GM18873 (cell line): Measurements from ENCODE around the gene AFF1.

Experiments
- ATAC-seq: cut with Tn5 transposase; IDR thresholded peaks from one replicate; pipeline ENCODE4 v1.9.1; 2021; ENCODE audit warnings: mild to moderate bottlenecking, moderate library complexity, moderate number of reproducible peaks; ENCODE audit not compliant: unreplicated experiment, low FRiP score

AFF1 gene

DNA sequence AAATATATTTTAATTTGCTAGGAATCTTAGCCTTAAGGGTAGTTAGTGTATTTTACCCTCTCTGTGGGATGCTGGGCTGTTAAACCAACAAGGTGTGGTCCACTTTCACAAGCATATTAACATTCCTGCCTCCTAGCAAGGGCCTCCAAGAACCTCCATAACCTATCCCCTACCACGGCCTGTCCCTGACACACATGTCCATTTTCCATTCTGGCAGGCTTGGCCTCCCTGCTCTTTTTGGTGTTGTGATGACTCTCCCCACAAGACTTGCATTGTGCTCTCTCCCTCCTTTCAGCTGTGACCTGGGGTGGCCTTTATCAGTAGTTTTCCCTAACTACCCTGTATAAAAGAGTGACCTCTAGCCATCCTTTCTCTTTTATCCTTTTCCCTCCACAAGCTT, 165.4 kb downstream of the AFF1 start:
- ATAC-seq = no peak

DNA sequence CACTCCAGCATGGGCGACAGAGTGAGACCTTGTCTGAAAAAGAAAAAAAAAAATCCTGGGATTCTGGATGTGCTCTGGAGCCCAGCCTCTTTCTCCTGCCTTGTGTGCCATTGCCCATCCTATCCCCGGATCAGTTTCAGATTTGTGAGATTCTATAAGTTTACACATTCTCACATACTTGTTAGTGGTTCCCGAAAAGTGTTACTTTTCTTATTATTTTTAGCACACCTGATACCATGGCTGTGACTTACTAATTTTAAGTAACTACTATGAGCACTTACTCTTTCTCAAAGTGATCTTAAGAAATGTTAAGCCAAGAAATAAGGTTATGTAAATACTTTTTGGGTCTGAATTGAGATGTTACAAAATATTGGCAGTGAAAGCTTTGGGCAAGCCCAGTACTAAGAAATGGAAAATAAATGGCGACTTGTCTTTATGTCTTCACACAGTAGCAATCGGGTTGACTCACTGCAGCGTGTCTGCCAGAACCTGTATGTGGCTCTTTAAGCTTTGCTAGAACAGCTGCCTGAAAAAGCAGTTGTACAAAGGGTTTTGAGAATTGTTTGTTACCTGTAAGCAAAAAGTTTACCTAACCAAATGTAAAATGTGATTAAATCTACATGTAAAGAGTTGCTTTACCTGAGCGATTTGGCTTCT, 166.9 kb downstream of the AFF1 start:
- no peak for ATAC-seq

DNA sequence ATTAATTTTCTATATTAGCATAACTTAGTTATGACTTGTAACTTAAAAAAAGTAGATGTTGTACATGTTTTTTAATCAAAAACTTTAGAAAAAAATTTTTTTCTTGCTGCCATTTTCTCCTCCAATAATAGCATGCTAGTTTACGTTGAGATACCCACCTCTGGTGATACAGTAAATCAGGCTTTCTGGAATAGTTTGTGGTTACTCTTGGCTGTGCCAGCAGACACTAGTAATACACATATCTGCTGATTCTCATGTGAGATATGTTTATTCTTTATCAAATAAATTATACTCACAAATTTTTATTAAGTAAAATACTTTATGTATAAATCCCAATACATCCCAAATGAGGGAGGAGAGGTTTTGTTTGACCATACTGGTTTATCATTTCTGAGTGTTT, 168.3 kb downstream of the AFF1 start:
- no peak for ATAC-seq

DNA sequence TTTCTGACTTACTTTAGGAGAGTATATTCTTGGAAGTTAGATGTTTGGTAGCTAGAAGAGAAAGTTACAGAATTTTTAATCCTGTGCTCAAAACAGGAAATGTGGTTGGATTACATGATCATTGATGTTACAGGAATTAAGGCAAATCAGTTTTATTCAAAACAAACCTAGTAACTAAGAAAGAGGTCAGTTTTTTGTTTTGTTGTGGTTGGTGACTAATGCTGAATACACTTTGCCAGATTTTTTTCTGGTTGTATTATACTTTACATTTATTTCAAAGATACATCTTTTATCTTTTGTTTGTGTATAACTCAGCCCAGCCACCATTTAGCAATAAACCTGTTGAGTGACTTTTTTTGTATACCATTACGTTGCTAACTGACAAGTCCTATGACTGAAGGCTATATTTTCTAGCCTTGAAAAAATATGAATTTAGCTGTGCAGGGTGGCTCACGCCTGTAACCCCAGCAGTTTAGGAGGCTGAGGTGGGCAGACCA, 168.9 kb downstream of the AFF1 start:
- no peak for ATAC-seq

DNA sequence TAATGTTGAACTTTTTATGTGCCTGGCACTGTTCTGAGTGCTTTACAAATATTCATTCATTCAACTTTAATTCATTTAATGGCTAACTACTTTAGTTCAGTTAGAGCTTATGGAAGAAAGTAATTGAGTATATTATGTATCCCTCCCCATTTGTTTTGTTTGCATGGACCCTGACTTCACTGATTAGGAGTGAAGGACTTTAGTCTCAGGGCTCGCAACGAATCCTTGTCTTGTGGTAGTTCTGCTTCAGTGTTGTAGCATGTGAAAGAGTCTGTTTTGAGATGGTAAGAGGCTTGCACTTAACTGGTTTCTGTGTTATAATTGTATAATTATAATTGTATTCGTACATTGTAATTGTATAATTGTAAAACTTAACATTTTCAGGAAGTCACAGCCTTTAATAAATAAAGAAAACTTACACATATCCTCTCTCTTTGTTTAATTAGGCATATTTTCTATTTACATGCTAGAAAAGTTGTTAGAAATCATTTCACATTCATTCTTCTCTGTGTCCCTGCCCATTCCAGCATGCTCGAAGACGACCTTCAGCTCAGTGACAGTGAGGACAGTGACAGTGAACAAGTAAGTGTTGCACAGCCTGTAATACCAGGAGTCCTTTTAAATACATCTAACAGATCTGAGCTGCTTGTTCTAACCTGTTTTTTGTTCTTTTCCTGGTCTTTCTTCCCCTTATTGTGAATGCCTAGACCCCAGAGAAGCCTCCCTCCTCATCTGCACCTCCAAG, 170.5 kb downstream of the AFF1 start:
- ATAC-seq = no peak

DNA sequence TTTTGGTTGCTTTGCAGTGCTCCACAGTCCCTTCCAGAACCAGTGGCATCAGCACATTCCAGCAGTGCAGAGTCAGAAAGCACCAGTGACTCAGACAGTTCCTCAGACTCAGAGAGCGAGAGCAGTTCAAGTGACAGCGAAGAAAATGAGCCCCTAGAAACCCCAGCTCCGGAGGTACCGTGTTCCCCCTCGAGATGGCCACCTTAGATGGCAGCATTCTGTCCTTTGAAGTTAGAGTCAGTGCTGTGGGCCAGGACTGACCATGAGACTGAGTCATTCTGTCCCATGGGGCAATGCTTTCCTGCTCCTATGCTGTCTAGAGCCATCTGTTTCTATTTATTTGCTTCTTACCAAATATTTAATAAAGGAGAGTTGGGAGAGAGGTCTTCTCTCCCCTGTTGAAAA, 173.3 kb downstream of the AFF1 start:
- ATAC-seq = no peak

DNA sequence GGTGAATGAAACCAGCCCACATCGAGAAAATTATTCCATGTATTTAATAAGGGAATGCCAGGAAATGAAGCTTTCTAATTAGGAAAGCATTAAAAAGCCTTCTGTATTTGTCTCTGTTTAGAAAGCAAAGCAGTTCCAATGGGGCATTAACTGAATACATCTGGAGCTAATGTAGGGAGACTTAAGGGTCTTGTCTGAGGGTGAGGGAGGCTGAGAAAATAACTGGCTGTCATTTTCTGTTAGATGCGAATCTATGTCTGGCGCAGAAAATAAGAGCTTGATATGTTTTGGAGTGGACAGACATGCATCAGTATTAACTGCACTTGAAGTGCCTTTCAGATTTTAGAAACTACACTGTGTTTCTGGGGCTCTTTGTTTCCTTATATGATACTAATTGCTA, 174.3 kb downstream of the AFF1 start:
- ATAC-seq = no peak

DNA sequence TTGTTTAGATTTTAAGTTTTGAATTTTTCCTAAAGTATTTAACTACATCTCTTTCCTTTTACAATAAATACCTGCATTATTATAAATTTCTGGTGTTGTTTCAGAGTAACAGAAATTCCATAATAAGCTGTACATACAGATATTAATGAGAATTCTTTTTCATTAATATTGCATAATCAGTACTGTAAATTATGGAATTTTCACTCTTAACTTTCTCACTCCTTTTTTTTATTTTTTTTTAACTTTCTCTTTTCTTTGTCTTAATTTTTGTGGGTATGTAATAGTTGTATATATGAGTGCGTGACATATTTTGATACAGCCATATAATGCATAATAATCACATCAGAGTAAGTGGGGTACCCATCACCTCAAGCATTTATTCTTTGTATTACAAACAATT, 175.1 kb downstream of the AFF1 start:
- ATAC-seq = no peak

DNA sequence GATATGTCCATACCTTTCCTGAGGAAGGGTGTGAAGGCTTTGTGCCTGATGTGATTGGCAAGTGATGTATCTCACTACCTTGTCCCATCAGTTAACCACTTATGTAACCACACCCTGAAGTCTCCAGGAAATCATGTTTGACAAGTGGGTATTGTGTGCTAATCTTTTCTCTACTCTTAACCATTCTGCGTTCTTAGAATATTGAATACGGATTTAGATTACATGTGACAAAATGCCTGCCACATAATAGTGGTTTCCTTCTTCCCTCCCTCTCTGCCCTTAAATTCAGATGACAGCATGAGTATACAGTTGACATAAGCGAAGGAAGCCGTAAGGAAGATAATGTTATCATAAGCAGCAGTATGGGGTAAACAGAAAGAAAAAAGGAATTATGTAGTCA, 177.3 kb downstream of the AFF1 start:
- no peak for ATAC-seq

DNA sequence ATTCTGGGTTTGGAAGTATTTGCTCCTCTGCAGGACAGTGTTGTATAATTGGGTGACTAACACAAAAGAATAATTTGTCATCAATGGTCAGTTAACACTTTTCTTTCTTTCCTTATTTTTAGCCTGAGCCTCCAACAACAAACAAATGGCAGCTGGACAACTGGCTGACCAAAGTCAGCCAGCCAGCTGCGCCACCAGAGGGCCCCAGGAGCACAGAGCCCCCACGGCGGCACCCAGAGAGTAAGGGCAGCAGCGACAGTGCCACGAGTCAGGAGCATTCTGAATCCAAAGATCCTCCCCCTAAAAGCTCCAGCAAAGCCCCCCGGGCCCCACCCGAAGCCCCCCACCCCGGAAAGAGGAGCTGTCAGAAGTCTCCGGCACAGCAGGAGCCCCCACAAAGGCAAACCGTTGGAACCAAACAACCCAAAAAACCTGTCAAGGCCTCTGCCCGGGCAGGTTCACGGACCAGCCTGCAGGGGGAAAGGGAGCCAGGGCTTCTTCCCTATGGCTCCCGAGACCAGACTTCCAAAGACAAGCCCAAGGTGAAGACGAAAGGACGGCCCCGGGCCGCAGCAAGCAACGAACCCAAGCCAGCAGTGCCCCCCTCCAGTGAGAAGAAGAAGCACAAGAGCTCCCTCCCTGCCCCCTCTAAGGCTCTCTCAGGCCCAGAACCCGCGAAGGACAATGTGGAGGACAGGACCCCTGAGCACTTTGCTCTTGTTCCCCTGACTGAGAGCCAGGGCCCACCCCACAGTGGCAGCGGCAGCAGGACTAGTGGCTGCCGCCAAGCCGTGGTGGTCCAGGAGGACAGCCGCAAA, 179.6 kb downstream of the AFF1 start:
- ATAC-seq = no peak

DNA sequence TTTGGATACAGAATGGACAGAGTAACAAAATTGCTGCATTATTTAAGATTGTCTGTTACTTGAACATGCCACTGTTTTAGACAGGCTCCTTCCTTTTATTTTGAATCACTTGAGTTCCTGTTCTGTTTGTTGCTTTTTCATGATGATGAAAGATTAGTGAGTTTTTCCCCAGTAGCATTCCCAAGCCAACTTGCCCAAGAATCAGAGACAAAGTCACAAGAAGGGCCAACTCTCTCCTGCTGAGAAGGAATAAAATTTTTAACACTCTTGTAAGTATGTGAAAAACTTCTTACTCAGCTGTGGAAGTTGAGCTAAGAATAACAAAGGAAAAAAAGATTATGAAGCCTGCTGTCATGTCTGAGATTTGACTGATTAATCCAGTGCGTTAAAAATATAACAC, 181.4 kb downstream of the AFF1 start:
- ATAC-seq = no peak

DNA sequence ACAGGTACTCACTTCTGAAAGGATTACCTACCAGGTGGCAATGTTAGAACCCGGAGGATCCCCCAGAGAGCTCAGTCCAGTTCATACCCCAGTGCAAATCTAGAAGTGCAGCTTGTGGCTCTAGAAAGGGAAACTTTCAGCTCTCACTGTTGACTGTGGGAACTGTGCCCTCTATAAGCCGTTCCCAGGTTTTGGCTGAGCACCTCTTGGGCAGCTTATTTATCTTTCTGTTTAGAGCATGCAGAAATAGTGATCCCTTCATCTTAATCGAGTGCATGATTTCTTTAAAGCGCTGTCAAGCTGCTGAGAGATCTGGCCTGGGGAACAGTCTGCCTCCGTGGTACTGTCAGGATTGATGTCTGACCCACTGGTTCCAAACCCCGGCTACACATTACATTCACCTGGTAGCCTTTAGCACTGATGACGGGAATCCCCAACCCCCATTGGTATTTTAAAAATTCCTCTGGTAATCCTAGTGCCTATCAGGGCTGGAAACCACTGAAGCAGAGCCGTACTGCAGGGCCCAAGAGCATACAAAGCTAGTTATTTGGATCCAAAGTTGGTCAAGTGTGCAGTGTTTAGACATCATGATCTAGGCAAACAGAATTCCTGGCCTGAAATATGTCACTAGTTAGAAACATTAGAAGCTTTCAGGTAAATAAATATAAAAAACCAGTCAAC, 182.4 kb downstream of the AFF1 start:
- ATAC-seq = no peak

DNA sequence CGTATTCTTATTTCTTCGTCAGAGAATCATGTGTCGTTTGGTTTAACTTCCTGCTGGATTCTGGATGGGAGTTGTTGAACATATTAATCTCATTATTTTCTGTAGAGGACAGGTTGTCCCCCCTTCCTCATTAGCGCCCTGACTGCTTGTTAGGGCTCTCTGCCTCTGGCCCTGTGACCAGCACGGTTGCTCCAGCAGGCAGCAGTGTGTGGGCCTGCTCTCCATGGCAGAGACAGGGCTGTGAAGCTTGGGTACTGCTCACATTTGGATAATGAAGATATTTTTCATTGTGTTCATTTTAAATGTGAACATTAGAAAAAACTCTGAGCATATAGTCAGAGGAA, 182.9 kb downstream of the AFF1 start:
- ATAC-seq = no peak

DNA sequence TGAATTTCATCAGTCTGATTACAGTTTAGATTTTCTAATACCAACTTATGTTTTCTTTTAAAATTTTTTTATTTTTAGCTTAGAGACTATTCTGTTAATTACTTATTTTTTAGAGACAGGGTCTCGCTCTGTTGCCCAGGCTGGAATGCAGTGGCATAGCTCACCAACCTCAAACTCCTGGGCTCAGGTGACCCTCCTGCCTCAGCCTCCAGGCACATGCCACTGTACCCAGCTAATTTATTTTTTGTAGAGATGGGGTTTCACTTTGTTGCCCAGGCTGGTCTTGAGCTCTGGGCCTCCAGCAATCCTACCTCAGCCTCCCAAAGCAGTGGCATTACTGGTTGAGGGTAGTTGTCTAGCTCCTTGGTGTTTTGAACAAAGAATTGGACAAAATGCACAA, 183.6 kb downstream of the AFF1 start:
- no peak for ATAC-seq

DNA sequence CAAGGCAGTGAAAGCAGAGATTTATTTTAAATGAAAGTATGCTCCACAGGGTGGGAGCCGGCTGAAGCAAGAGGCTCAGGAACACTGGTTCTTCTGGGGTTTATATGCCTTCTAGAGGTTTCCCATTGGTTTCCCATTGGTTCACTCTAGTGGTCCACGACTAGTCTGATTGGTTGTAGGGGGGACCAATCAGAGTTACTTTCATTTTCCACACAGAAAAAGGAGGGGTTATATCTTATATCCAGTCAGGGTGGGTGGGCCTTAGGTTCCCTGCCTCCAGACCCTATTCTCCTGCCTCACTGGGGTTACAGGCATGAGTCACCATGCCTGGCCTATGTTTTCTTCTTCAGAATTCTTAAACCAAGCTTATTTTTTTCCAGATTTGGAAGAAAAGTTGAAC, 184.0 kb downstream of the AFF1 start:
- ATAC-seq = no peak

DNA sequence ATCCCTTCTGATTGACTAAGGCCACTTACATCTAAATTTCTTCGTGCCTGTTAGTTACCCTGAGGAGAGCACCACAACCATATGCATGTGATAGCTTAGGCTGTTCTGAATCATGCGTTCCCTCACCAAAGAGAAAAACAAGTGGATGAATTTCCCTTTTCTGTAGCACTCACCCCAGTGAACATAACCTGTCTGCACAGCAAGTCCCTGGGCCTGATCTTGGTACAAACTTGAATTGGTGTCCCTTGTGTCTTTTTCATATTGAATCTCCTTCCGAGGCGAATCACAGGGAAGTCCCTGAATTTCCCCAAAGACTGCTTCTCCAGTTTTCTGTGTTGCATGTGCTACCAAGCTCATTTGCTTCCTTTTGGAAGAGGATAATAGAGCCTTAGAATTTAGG, 185.2 kb downstream of the AFF1 start:
- ATAC-seq = peak; percentile 50

DNA sequence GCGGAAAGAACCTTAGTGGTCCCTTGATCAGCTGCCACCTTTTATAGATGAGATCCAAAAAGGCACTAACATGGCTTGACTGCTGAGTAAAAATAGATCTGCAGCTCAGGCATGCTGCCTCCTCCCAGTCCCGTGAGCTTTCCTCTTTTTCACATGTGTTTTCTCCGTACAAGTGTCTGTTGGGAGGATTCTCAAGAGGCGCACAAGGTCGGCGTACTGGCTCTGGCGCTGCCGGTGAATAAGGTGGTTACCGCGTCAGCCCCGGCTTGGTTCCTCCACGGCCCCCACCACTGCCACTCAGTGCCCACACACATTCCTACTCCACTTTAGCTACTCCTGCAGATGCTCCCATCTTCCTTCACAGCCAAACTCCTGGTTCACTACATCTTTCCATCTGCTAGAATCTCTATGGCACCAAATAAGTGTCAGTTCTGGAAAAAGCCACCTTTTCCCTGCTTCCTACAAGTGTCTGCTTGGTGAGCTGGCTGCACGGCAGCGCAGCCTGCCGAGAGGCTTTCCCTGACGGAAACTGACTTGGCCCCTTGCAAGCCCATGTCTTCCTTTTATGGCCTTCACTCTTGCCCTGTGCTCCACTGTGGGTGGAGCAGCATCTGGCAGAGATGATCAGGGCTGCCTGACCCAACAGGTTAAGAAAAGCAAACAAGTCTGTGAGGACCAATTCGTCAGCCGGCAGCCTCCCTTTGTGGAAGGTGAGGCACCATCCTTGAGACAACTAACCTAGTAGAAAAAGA, 185.8 kb downstream of the AFF1 start:
- ATAC-seq = no peak

DNA sequence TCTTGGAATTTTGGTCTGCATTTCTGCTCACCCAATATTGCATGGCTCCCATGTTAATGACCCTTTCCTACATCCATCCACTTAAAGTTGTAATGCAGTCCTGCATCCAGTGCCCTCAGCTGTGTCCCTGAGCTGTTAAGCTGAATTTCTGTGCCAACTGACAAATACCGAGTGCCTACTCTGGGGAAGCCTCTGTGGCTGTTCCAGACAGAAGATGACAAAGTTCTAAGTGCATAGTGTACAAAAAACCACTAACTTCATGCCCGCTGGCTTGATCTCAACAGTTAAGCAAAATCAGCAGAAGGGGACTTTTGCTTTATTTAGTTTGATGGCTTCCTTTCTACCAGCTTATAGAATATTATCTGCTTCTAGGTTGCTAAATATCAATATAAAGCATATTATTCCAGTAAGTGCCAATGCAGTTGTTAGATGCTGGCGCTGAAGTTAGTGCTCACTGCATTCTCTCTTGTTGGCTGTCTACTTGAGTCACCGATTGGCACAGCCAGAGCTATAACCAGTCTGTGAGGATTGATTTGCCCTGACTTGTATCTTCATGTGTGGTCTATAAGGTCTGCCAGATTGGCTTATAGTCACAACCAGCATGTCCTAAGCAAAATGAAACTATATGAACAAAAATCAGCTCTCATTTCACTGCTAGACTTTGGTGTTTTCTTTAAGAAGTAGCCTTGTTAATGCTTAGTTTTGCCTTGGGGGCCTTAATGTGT, 186.7 kb downstream of the AFF1 start:
- ATAC-seq = no peak

DNA sequence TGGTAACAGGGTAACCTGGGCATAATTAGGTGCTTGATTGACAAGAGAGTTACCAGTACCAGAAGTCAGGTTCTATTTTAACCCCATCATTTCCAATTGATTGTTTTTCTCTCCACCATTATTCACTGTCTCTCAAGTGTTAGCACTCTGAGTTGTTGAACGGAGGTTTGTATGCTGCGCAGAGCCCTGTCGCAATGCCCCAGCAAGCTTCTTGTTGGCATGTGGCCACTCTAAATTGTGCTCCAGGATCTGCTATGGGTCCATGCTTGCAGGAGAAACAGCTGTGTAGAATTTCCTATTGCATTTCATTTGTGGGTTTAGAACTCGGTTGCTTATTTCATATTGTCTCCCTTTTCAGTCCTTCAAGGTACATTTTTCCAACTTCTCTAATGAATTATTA, 187.4 kb downstream of the AFF1 start:
- ATAC-seq = no peak

DNA sequence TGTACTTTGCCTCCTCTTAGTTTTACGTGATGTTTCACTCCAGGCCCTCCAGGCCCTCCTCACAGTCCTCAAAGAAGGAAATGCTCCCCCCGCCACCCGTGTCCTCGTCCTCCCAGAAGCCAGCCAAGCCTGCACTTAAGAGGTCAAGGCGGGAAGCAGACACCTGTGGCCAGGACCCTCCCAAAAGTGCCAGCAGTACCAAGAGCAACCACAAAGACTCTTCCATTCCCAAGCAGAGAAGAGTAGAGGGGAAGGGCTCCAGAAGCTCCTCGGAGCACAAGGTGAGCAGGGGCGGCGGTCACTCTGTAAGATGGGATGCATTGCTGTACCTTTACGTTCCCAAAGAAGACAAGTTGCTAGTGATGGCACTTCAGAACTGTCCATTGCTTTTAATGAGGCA, 191.2 kb downstream of the AFF1 start:
- no peak for ATAC-seq
